ENCODE measurements around the gene GRID2. TPM values are rescaled to one million over a fixed set of nuclear protein-coding genes. Genes with fewer than 3 reads are reported as not detected.

GRID2 gene
- total RNA-seq, 1 donor from 2014 or later: 0.17 TPM

GRCh38 chr4:92629302-92629701 lies 325.5 kb downstream of the GRID2 start:
- H3K36me3 ChIP-seq: no peaks in the 10 kb centered on the region
- H3K36me3 Mint-ChIP-seq: no peaks in the 10 kb centered on the region
- H3F3A ChIP-seq (ENCODE audit: low read depth): no peaks in the 10 kb centered on the region
- H3K4me1 ChIP-seq: no peaks in the 10 kb centered on the region
- H3K9me3 Mint-ChIP-seq: peaks cover 4% of the 10 kb centered on the region
- no peak overlapping the region for H3K4me3 Mint-ChIP-seq
- no peak overlapping the region for H3K4me2 ChIP-seq
- no peak overlapping the region for H3K27ac Mint-ChIP-seq
- no peak overlapping the region for H3K4me3 ChIP-seq
- H4K20me1 ChIP-seq (ENCODE audit: low read depth): no peaks in the 10 kb centered on the region
- TF ChIP-seq EZH2phosphoT487 (IDR thresholded peaks at IDR 0.05) (no peak), CTCF (IDR thresholded peaks at IDR 0.05) (no peak), EZH2 (IDR thresholded peaks at IDR 0.05) (no peak)
- no peaks in the 10 kb centered on the region for H3K27me3 ChIP-seq
- no peaks in the 10 kb centered on the region for H3K79me2 ChIP-seq (ENCODE audit: low read depth)
- H3K27me3 Mint-ChIP-seq (ENCODE audit: insufficient read depth, low read depth): no peaks in the 10 kb centered on the region
- H2AFZ ChIP-seq (replicated peaks): no peak overlapping the region
- H3K9me3 ChIP-seq (ENCODE audit: low read depth): no peaks in the 10 kb centered on the region
- DNase-seq (ENCODE audit: low spot score): no peak
- no peak overlapping the region for H3K9ac ChIP-seq
- no peaks in the 10 kb centered on the region for H3K4me1 Mint-ChIP-seq
- no peak overlapping the region for H3K27ac ChIP-seq

GRCh38 chr4:92634882-92635281 lies 331.1 kb downstream of the GRID2 start:
- H3K9ac ChIP-seq: no peak overlapping the region
- no peaks in the 10 kb centered on the region for H3K36me3 ChIP-seq
- DNase-seq (ENCODE audit: low spot score): no peak
- no peak overlapping the region for H3K4me3 ChIP-seq
- no peaks in the 10 kb centered on the region for H3K9me3 ChIP-seq (ENCODE audit: low read depth)
- H3K36me3 Mint-ChIP-seq: no peaks in the 10 kb centered on the region
- H3K4me1 ChIP-seq: no peaks in the 10 kb centered on the region
- H3K4me1 Mint-ChIP-seq: no peaks in the 10 kb centered on the region
- no peak overlapping the region for H3K27ac Mint-ChIP-seq
- H3F3A ChIP-seq (ENCODE audit: low read depth): no peaks in the 10 kb centered on the region
- no peaks in the 10 kb centered on the region for H3K79me2 ChIP-seq (ENCODE audit: low read depth)
- H3K4me2 ChIP-seq: no peak overlapping the region
- H4K20me1 ChIP-seq (ENCODE audit: low read depth): no peaks in the 10 kb centered on the region
- TF ChIP-seq EZH2phosphoT487 (IDR thresholded peaks at IDR 0.05): no peak
- no peak for TF ChIP-seq CTCF (IDR thresholded peaks at IDR 0.05)
- TF ChIP-seq EZH2 (IDR thresholded peaks at IDR 0.05): no peak
- H3K27me3 ChIP-seq: no peaks in the 10 kb centered on the region
- H3K9me3 Mint-ChIP-seq: no peaks in the 10 kb centered on the region
- H2AFZ ChIP-seq (replicated peaks): no peak overlapping the region
- H3K4me3 Mint-ChIP-seq: no peak overlapping the region
- H3K27me3 Mint-ChIP-seq (ENCODE audit: insufficient read depth, low read depth): no peaks in the 10 kb centered on the region
- H3K27ac ChIP-seq: no peak overlapping the region

- no peaks in the 10 kb centered on the region for H3K4me1 Mint-ChIP-seq
Observed at GRCh38 chr4:92636038-92636806, 332.5 kb downstream of the GRID2 start.

More at GRCh38 chr4:92636038-92636806, 332.5 kb downstream of the GRID2 start:
- Histone ChIP-seq H3K4me3 (no peak overlapping the region), H3K4me2 (no peak overlapping the region), H3K27me3 (no peaks in the 10 kb centered on the region), H3K79me2 (ENCODE audit: low read depth) (no peaks in the 10 kb centered on the region), H3K9ac (no peak overlapping the region), H3K36me3 (no peaks in the 10 kb centered on the region), H3F3A (ENCODE audit: low read depth) (no peaks in the 10 kb centered on the region), H4K20me1 (ENCODE audit: low read depth) (no peaks in the 10 kb centered on the region), H2AFZ (replicated peaks) (peak overlapping the region; percentile 27), H3K4me1 (no peaks in the 10 kb centered on the region), H3K27ac (no peak overlapping the region), H3K9me3 (ENCODE audit: low read depth) (no peaks in the 10 kb centered on the region)
- no peak overlapping the region for H3K27ac Mint-ChIP-seq
- no peaks in the 10 kb centered on the region for H3K27me3 Mint-ChIP-seq (ENCODE audit: insufficient read depth, low read depth)
- TF ChIP-seq EZH2 (IDR thresholded peaks at IDR 0.05) (no peak), CTCF (IDR thresholded peaks at IDR 0.05) (no peak), EZH2phosphoT487 (IDR thresholded peaks at IDR 0.05) (no peak)
- no peaks in the 10 kb centered on the region for H3K9me3 Mint-ChIP-seq
- DNase-seq (ENCODE audit: low spot score): no peak
- no peak overlapping the region for H3K4me3 Mint-ChIP-seq
- H3K36me3 Mint-ChIP-seq: no peaks in the 10 kb centered on the region
